GM19455 (cell line): Measurements from ENCODE around the gene SSBP3.

Experiments
- ATAC-seq: cut with Tn5 transposase; IDR thresholded peaks from one replicate; pipeline ENCODE4 v1.9.1; 2021; ENCODE audit not compliant: unreplicated experiment

SSBP3 gene

DNA sequence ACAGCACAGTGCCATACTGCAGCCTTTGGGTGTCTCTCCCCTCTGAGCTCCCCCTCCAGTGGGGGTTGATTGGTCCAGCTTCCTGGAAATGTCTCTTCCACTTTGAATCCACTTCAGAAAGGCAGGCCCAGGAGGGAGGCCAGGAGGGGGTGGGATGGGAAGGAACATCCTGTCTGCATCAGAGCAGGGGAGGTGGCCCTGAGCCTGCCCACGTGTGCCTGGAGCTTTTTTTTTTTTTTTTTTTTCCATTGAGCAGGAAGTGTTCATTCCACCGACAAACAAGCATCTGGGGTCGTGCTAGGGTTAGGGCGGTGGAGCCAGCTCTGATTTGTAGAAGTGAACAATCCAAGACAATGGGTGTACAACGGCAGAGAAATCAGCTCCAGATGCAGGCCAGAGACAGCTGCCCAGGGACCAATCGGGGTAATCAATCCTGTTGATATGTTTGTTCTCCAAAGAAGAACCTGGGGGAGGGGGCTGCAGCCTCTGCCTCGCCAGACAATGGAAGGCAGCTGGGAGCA is 93.3 kb downstream of the SSBP3 start:
- no peak for ATAC-seq

DNA sequence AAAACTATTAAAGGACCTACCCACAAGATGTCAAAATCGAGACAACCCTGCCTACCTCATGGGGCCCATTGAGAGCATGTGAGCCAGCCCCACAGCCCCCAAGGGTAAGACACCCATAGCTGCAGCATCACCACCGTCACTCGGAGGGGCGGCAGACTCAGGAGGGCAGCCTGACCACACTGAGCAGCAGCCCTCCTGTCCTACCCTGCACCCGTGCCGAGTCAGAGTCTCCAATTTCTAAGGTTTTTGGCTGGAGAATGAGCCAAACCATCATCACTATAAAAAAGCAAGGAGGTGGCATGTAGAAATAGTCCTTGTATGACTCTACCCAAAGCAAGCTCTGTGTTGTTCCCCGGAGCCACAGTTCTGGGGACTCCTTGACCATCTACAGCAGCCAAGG is 94.7 kb downstream of the SSBP3 start:
- no peak for ATAC-seq

- ATAC-seq, result no peak
These were observed 95.5 kb downstream of the SSBP3 start for GRCh38 chr1:54310439-54311328.

GRCh38 chr1:54309631-54310366 is 96.4 kb downstream of the SSBP3 start:
- ATAC-seq, result no peak

DNA sequence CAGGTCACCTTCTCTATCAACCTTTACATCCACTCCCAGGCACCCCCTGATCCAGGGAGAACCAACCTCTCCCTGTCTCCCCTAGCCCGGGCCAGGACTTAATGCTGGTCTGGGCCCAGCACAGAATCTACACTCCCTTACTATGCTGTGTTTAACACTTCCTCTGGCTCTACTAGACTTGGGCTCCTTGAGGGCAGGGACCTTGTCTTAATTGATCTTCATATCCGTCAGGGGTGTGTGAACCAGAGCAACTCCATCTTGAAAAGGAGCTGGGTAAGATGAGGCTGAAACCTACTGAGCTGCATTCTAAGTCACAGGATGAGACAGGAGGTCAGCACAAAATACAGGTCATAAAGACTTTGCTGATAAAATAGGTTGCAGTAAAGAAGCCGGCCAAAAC is 98.9 kb downstream of the SSBP3 start:
- ATAC-seq, result no peak

GRCh38 chr1:54305906-54306514 is 100.2 kb downstream of the SSBP3 start:
- no peak for ATAC-seq

GRCh38 chr1:54304518-54304917 is 101.7 kb downstream of the SSBP3 start:
- ATAC-seq, result no peak

DNA sequence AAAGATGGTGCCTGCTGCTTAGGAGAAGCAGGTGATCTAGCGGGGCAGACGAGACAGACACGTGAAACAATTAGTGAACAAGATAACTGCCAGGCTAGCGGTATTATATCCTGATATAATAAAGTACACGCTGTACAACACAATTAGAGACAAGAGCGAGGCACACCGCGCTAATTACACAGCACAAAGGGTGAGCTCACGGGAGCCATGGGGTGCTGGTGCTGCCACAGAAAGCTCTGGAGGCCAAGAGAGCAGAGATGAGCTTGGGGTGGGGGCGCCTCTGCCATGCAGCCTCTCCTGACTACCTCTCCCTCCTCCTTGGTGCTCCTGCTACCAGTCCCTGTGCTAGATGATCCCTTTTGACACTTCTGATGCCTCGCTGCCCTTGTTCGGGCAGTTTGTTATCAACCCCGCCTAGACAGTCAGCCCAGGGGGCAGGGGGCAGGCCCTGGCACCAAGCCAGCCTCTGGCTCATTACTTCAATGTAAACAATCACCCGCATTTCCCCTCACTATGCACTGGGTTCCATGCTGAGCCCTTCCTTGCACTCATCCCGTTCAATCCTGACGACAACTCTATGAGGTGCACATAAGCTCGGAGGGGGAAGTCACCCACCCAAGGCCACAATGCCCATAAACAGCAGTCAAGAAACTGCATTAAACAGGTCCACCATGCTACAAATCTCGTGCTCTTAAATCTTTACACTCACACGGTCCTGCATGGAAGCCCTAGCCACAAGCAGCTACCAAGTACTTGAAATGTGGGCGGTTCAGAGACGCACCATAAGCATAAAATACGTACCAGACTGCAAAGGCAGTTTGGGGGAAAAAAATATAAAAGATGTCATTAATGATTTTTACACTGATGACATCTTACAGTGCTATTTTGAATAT is 103.0 kb downstream of the SSBP3 start:
- no peak for ATAC-seq

- no peak for ATAC-seq
These were observed 103.6 kb downstream of the SSBP3 start for GRCh38 chr1:54302549-54302948.

GRCh38 chr1:54301497-54301896 is 104.7 kb downstream of the SSBP3 start:
- no peak for ATAC-seq

- no peak for ATAC-seq
These were observed 105.8 kb downstream of the SSBP3 start for GRCh38 chr1:54300401-54300800.

DNA sequence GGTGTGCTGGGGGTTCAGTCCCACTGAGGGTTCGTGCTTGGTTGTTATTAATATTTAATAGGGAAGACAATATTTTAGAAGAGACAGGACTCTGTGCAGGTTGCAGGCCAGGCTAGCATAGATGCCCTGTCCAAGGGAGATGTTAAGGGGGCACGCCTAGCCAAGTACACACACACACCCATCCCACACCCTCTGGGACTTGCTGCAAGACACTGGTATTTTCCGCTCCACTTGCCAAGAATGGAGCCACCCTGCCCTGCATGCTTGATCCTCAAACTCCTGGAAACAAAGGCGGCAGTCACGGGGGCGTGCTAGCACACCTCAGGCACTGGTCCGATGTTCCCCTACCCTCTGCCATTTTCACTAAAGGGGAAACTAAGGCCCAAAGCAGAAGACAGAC is 107.2 kb downstream of the SSBP3 start:
- no peak for ATAC-seq

- ATAC-seq, result no peak
These were observed 107.7 kb downstream of the SSBP3 start for GRCh38 chr1:54298284-54299033.

GRCh38 chr1:54297596-54298283 is 108.5 kb downstream of the SSBP3 start:
- ATAC-seq, result no peak

GRCh38 chr1:54296666-54297065 is 109.5 kb downstream of the SSBP3 start:
- no peak for ATAC-seq

- ATAC-seq, result no peak
These were observed 111.3 kb downstream of the SSBP3 start for GRCh38 chr1:54294887-54295286.

DNA sequence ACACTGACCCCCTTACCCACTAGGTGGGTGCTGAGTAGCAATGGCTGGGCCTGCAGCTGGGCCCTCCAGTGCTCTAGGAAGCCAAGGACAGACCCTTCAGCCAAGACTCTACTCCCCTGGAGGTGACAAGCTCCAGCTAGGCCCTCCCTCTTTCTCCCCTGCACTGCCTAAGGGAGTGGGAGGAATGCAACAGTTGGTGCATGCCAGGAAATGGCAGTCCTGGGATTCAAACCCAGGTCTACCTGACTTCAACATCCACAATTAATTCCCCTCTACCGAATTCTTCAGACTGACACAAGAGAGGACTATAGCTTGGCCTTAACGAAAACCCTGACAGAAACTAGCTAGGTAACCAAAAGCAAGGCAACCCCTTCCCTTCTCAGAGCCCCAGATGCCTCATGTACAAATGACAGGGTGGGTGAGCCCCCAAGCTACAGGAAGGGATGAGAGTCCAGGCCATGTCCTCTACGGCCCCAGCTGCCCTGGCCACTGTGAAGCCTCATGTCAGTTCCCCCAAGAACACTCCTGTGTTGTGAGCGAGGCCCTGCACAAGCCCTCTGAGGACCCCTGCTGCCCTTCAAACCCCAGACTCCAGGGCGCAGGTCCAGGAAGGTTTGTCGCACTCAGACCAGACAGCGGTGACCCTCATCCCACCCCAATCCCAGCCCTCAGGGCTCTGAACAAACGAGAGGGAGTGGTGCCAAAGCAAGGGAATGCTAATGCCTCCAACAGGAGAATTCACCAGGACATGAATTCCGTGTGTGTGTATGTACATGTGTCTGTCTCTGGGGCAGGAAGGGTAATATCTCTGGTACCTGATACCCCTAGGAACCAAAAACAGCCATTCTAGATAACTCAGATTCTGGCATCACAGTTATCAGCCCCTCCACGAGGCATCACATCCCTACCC is 113.9 kb downstream of the SSBP3 start:
- no peak for ATAC-seq

- ATAC-seq, result no peak
These were observed 114.8 kb downstream of the SSBP3 start for GRCh38 chr1:54291276-54292001.
